ENCODE results near the gene SLC22A12.

Gene SLC22A12

DNA sequence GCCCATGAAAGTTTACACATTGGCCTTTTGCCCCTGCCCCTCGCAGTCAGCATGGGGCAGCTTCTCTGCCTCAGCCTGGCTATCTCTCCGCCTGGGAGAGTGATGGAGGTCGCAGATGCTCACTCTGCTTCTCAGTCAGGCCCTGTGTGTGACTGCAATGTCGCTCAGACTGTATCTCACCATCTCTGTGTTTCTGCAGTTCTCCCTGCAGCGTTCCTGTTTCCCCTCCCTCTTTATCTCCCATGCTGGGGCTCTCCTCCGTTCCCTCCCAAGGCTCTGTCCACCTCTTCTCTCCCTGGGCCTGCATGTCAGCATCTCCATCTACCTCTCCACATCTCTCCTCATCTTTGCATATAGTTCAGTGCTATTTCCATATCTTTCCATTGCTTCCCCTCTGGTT lies 38.1 kb downstream of the SLC22A12 start:
- DNase-seq: no peak

GRCh38 chr11:64629796-64630562 lies 39.0 kb downstream of the SLC22A12 start:
- DNase-seq: no peak

- DNase-seq: no peak
These were observed 40.7 kb downstream of the SLC22A12 start for GRCh38 chr11:64631675-64632074.

GRCh38 chr11:64632237-64632636 lies 41.2 kb downstream of the SLC22A12 start:
- no peak for DNase-seq

- no peak for DNase-seq
These were observed 41.6 kb downstream of the SLC22A12 start for GRCh38 chr11:64632654-64633053.

DNA sequence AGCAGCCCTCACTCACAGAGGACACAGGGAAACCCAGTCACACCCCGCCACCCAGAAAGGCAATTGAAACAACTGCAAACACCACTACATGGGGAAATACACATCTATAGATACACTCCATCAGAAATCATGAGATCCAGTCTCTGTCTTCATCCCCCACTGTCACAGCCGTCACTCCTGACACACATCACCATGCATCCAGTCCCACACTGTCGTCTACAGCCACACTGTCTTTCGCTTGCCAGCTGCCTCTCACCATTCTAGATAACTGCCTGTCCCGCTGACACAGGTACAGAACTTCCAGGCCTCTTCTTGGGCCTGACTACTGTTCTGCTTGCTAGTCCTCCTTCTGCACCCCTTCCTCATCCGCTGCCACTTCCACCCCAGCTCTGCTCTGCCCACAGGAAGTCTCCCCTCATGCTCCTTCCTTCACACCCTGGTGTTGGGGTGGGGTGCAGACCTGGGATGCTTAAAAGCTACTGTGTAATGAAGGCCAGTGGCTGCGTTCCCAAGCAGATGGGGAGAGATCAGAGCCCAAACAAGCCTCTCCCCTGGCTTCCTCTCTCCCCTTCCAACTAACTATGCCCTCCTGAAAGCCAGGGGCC lies 42.6 kb downstream of the SLC22A12 start:
- no peak for DNase-seq

DNA sequence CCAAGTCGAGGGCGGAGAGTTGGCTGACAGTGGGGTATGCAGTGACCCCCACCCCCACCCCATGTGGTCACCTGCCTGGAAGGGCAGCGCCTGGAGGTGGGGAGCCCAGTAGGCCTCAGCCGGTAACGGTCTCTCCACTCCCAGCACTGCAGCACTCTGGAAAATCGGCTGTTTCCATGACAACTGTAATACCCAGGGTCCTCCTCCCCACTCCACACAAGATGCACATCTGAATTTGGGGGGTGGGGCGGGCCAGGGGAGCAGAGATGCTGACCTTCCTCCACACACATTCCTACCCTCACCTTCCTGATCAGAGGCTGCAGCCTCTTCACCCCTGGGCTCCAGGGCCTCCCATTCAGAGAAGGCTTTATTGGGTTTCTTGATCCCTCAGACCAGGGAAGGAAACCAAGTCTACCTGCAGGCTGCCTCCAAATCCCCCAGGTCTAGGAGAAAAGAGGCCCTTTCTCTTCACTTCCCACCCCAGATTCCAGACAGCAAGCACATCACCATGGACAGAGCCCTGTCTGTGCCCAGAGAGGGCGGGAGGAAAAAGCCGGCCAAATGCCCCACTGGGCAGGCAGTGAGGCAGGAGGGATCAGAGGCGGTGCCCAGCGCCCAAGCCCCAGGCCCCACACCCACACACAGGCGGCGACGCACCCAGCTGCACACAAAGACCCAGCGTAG lies 46.5 kb downstream of the SLC22A12 start:
- peak; percentile 62 for DNase-seq

DNA sequence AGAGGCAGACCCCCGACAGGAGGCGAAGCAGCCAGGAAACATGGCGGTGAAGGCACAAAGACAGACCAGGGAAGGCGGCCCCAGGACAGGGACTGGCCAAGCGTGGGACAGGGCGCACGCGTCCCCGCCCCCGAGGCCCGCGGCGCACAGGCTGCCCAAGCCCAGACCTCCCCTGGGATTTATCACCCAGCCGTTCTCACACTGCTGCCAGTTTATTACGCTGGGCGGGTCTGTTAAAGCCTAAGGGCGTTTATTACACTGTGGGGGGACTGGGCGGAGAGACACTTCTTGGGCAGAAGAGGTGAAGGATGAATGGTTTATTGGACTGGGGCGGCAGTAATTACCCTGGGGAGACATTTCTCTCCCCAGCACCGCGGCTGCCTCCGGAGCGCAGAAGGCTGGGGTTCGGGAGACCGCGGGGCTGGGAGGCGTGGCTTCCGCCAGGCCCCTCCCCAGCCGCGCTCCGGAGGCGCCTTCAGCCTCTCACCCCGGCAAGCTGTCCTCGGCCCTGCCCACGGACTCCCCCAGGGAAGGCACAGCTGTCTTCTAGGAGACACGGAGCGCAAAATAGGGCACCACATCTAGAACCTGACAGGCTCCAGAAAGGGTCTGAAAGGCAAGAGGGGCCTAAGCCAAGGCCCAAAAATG lies 47.1 kb downstream of the SLC22A12 start:
- peak; percentile 84 for DNase-seq

GRCh38 chr11:64638829-64639228 lies 47.8 kb downstream of the SLC22A12 start:
- DNase-seq: no peak

DNA sequence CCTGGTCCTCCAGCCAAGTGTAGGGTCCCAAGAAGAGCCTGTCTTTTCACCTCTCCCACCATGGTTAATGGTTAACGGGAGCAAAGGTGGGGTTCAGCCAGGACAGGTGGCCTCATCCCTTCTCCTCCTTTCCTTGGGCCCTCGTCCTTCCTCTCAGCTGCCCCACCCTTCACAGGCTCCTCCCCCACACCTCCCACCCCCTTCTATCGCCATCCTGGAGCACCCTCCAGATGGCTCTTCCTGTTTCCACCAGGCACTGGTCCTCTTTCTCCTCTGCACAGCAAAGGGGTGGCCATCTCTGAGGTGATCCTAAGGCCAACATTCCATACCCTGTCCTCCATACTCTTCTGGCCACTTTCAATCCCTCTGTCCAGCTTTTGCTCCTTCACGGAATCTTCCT lies 48.9 kb downstream of the SLC22A12 start:
- no peak for DNase-seq

DNA sequence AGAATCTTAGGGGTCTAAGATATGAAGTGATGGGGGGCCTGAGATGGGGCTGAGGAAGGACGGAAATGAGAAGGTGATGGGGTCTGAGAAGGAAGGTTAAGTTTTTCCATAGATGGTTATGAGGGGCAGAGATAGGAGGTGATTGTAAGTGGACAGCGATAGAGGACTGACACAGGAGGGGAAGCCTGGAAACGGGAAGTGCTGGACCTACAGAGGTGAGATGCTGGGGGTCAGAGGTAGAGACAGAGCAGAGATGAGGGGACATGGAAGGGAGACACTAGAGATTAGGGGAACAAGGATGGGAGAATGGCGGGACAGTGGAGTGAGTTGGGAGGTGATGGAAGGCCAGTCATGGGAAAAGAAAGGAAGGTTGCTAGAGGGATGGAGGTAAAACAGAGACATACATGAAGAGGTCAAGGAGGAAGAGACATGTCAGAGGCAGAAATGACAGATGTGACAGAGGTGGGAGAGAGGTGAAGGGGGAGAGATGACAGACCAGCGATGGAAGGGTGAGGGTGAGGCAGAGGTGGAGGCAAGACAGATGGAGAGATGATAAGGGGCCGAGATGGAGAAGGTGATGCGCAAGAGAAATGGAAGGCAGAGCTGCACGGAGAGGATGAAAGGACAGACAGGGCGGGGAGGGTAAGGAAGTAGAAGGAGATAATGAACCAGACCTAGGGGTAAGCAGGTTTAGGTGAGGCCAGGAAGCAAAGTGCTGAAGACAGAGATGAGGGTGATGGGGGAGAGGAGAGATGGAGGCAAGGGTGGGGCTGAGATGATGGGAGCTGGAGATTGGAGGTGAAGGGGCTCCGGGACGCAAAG lies 50.8 kb downstream of the SLC22A12 start:
- no peak for DNase-seq

DNA sequence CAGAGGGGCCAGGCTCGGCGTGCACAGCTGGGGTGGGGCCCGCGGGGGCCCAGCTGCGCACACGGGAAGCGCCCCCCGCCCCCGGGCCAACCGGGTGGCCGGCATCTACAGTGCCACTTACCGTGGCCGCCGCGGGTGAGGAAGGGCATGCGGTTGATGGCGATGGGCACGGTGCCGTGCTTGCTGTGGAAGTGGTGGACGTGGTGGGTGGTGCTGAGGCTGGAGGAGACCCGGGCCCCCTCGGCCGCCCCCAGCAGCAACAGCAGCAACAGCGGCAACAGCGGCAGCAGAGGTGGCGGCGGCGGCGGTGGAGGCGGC lies 51.4 kb downstream of the SLC22A12 start:
- no peak for DNase-seq

DNA sequence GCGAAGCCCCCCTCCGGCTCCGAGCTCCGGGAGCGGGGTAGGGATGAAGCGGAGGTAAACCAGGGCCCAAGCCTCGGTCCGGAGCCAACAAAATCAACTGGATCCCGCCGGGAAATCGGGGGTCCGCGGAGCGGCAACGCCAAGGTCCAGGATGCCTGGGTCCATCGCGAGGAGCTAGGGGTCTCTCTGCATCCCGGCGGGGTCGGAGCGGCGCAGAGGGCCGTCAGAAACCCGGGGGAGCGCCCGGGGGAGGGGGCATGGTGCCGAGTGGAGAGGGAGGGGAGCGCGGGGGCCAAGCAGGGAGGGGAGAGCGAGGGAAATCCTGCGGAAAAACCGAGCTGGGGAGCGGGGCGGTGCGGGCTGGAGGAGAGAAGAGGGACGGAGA lies 51.8 kb downstream of the SLC22A12 start:
- no peak for DNase-seq

GRCh38 chr11:64643256-64643881 lies 52.3 kb downstream of the SLC22A12 start:
- peak; percentile 85 for DNase-seq

DNA sequence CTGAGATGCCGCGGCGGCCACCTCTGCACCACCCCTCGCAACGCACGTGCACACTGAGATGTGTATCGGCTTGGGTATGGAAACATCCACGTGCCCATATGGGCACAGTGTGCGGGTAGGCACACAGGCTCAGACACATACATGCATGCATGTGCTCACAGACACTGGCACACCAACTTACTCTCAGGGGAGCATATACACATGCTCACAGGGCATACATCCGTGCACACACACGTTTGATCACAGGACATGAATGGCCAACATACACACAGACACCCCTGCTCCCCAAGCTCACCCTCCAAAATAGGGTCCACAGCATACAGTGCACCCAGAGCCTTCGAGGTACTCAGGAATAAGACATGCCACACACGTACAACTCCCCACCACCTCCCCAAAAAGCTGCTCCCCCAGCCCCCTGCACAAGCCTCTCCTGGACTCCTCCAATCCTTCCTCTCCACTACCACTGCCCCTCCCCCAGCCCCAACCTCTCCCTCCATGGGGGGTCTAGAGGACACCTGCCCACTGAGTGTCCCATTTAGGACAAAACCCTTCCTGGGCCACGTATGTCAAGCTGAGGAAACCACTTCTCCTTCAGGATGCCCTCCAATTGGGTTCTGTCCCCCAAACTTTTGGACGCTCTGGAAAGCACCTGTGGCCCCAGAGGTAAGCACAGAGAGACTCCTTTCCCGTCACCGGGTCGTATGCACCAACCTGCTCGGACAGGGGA lies 53.1 kb downstream of the SLC22A12 start:
- no peak for DNase-seq

DNA sequence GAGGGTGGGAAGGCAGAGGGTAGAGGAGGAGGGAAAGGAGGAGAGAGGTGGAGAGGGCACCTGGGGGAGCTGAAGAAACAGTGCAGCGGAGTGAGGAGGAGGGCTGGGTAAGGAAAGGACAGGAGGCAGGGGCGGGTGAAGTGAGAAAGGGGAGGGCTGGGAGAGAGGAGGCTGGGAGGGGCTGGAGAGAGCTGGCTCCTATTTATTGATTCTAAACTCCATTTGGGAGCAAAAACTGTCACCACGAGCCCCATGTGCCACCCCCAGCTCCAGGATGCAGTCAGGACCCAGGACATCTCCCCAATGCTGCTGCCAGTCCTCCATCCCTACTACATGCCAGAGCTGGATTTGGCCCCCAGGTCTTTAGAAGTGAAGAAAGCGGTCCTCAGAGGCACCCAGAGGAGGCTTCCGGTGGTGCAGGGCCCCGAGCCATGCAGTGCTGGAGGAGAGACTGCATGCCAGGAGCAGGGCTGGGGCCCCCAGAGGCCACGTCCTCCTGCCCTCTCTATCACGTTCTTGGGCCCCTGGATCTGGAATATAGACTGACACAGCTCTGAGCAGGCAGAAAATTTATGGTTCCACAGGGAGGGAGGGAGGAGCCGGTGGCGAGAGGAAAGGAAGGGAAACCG lies 53.7 kb downstream of the SLC22A12 start:
- DNase-seq: peak; percentile 57

GRCh38 chr11:64647019-64647779 lies 56.2 kb downstream of the SLC22A12 start:
- peak; percentile 41 for DNase-seq

DNA sequence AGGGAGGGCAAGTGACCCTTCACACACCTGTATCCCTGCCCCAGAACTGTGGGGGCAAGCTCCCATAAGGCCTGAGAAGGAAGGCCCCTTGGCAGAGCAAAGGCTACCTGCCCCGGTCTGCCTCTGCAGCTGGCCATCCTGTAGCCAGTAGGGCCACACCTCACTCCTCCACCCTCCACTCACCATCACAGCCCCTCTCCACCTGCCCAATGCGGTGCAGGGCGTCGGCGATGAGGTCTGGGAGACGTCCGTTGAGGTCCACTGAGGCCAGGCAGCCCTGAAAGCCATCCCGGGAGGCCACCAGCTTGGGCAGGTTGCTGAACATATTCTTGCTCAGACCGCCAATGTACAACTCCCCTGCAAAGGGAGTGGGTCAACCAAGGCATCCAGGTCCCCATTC lies 57.5 kb downstream of the SLC22A12 start:
- no peak for DNase-seq

DNA sequence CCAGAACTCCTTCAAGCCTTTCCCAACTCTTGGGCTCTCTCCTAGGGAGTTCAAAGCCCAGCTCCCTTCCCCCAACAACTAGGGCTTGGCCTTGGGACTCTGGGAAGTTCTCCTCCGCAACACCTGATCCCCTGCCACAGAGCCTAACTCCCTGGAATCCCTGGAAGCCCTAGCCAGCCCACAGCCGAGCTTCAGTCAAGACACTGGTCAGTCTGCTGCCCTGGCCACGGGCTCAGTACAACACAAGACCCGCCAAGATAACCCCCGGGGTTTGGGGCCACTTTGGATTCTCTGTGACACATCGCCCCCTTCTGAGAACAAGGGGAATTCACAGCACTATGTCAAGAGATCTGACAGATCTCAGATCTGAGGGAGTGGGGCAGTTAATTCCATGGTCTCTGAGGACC lies 58.3 kb downstream of the SLC22A12 start:
- peak; percentile 78 for DNase-seq

- no peak for DNase-seq
These were observed 60.0 kb downstream of the SLC22A12 start for GRCh38 chr11:64650923-64651523.

Data from eye (tissue), 1 donor.